GM12878 (cell line): ENCODE results near the gene GRIFIN. TPM values are rescaled to one million over a fixed set of nuclear protein-coding genes. Genes with fewer than 3 reads are reported as not detected.

Experiments
- ATAC-seq: fragments of 200-7000 bp; cut with Tn5 transposase; 3 replicates; pipeline ENCODE4 v1.9.1; 2020; ENCODE audit warnings: mild to moderate bottlenecking, moderate library complexity
- BruUV-seq: library from RNA; stranded (reverse); fragments of 400-500 nt; replicated peaks from 2 replicates; lab custom pipeline; 2021; lab: Mats Ljungman, UMichigan
- CTCF ChIA-PET: fragments of 300-600 bp; sonication (Branson Sonifier 250); formaldehyde crosslinking; extraction: SDS; loops from one replicate; lab custom pipeline; 2021; ENCODE audit warnings: inconsistent platforms; lab: Yijun Ruan, JAX
- POLR2A ChIA-PET: fragments of 350-600 bp; formaldehyde crosslinking; extraction: SDS; loops from one replicate; lab custom pipeline; 2021; ENCODE audit warnings: inconsistent platforms; lab: Charles Lee
- RAD21 ChIA-PET: fragments of 300-600 bp; sonication (Branson Sonifier 250); formaldehyde crosslinking; loops from one replicate; lab custom pipeline; 2023; ENCODE audit warnings: antibody characterized with exemption; ENCODE audit not compliant: unreplicated experiment; lab: Charles Lee
- SMC1A ChIA-PET: fragments of 300-600 bp; sonication (Branson Sonifier 250); formaldehyde crosslinking; loops from one replicate; lab custom pipeline; 2023; ENCODE audit not compliant: unreplicated experiment, uncharacterized antibody; lab: Charles Lee
- DNase-seq: peaks from one replicate; pipeline ENCODE4 v3.0.0-alpha.2; 2011; ENCODE audit warnings: low read depth, low spot score
- FAIRE-seq: peaks from 3 replicates; lab custom pipeline; 2011; peaks lifted over from hg19 to GRCh38; lab: Jason Lieb, UNC
- H2AFZ ChIP-seq: 2 replicates; pipeline ENCODE4 v1.6.0; 2011; ENCODE audit warnings: low read depth, low read length, control low read depth; ENCODE audit not compliant: control insufficient read depth
- H3K27ac ChIP-seq: 2 replicates; pipeline ENCODE4 v1.5.1; 2011; ENCODE audit warnings: control low read depth; ENCODE audit not compliant: control insufficient read depth, insufficient read depth
- H3K27me3 ChIP-seq, 2 experiments: replicated peaks in 1 of 2; 2 replicates each; pipeline versions ENCODE4 v1.6.0 to v1.6.1; 2011; ENCODE audit warnings: low read length in 1 of 2; ENCODE audit not compliant: control insufficient read depth in 2 of 2, insufficient read depth in 2 of 2
- H3K36me3 ChIP-seq, 2 experiments: 2 replicates each; pipeline ENCODE4 v1.5.1; 2011; ENCODE audit warnings: low read length in 1 of 2; ENCODE audit not compliant: control insufficient read depth in 2 of 2, insufficient read depth in 2 of 2
- H3K4me1 ChIP-seq: 2 replicates; pipeline ENCODE4 v1.6.1; 2011; ENCODE audit warnings: mild to moderate bottlenecking, low read length, moderate library complexity, mixed read lengths; ENCODE audit not compliant: control insufficient read depth, insufficient read depth
- H3K4me2 ChIP-seq: 2 replicates; pipeline ENCODE4 v1.6.0; 2011; ENCODE audit warnings: control low read depth; ENCODE audit not compliant: control insufficient read depth, insufficient read depth
- H3K4me3 ChIP-seq: fragments of 200-600 bp; sonication (generic); 2 replicates; pipeline ENCODE4 v1.5.1; 2016
- H3K79me2 ChIP-seq: 2 replicates; pipeline ENCODE4 v1.6.0; 2011; ENCODE audit warnings: low read length; ENCODE audit not compliant: control insufficient read depth, insufficient read depth
- H3K9ac ChIP-seq: 2 replicates; pipeline ENCODE4 v1.8.0; 2011; ENCODE audit warnings: low read length, control low read depth, mixed read lengths; ENCODE audit not compliant: control insufficient read depth, insufficient read depth
- H3K9me3 ChIP-seq: replicated peaks from 3 replicates; pipeline ENCODE4 v1.5.1; 2011; ENCODE audit warnings: mild to moderate bottlenecking, low read length; ENCODE audit not compliant: control insufficient read depth, insufficient read depth
- H4K20me1 ChIP-seq: 2 replicates; pipeline ENCODE4 v1.6.0; 2011; ENCODE audit not compliant: control insufficient read depth, insufficient read depth
- WGBS: methylation state at CpG from one replicate; pipeline ENCODE4 v1.1.6; 2016; ENCODE audit warnings: low lambda C conversion rate; ENCODE audit not compliant: insufficient replicate concordance, insufficient coverage; ENCODE audit errors: missing lambda C conversion rate; 5-methylcytosine and 5-hydroxymethylcytosine counted together
- in situ Hi-C: fragments of 300-500 bp; cut with MboI; formaldehyde crosslinking; loops from 9 replicates; pipeline ENCODE4 v1.14.3; 2018; ENCODE audit warnings: mixed read lengths
- intact Hi-C: fragments of 100-400 bp; cut with micrococcal nuclease; formaldehyde crosslinking; loops from one replicate; pipeline ENCODE4 v1.14.2; 2022; ENCODE audit not compliant: unreplicated experiment
- polyA plus RNA-seq, 11 experiments: library from polyadenylated mRNA; depleted of rRNA in 4 of 11; unstranded in 6 of 11; stranded (reverse) in 5 of 11; fragments of >200 nt; fragmentation: Nextera tagmentation in 4 of 11; fragmentation: Illumina TruSeq in 1 of 11; extraction: Ambion mirVana in 4 of 11; extraction: Trizol in 1 of 11; gene quantifications; 1 replicate in 1 of 11; 2 replicates in 10 of 11; pipeline versions ENCODE4 v1.2.1 to v1.2.3, GENCODE V29; 2011 to 2016; ENCODE audit warnings: inconsistent platforms in 2 of 11, missing spikeins in 2 of 11, low read depth in 1 of 11
- total RNA-seq, 4 experiments: library from RNA; depleted of rRNA in 3 of 4; stranded (reverse); fragments of >200 nt in 3 of 4; fragmentation: Illumina TruSeq in 1 of 4; extraction: Trizol in 1 of 4; gene quantifications; 2 replicates each; pipeline versions ENCODE4 v1.2.1 to v1.2.3, GENCODE V29; 2013 to 2021
- TF ChIP-seq, protein P1 (sequence below): IDR thresholded peaks from 2 replicates; pipeline ENCODE4 v1.6.1; 2012; ENCODE audit warnings: low read depth, low read length, improper control_type of control experiment
- TF ChIP-seq, protein P2 (sequence below): fragments of 450-650 bp; IDR thresholded peaks from 2 replicates; pipeline ENCODE4 v1.6.1; 2017; ENCODE audit warnings: mild to moderate bottlenecking, moderate library complexity

Gene GRIFIN
- total and polyA plus RNA-seq, 10 of the 15 experiments (the other 5 are each of a cell fraction or from before 2014, with no cell fraction given), result not detected

DNA sequence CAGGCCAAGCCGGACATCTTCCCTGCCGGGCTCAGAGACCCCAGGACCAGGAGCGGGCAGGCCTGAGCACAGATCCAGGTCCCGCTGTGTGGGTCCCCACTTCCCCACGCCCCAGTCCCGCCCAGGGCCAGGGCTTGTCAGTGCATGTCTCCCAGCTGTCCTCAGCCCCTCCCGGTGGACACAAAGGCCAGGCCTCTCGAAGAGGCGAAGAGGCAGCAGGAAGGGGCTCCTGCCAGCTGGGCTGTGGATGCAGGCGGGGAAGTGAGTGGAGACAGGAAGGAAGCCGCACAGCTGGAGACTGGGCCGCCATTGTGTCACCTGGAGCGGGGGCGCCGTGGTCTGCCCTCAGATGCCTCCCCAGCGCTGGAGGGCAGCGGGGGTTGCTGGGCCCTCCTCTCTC, 4.8 kb downstream of the GRIFIN start:
- RAD21 ChIA-PET, result interaction anchor here (1.7 to 3.7 kb wide), 2 partner anchors 19 to 123 kb away, joined by 6 to 42 read pairs; no protein-coding TSS in a partner anchor
- no peak overlapping the region for H2AFZ ChIP-seq
- no peaks in the 10 kb centered on the region for H3K4me1 ChIP-seq
- H3K79me2 ChIP-seq, result no peaks in the 10 kb centered on the region
- POLR2A ChIA-PET, result no interaction called here
- no peak overlapping the region for H3K4me2 ChIP-seq
- intact Hi-C loops, result no loop called here
- BruUV-seq, result no TSS peak
- H3K36me3 ChIP-seq, result no peaks in the 10 kb centered on the region
- in situ Hi-C loops, result no loop called here
- DNase-seq, result no peak
- TF ChIP-seq, protein P1, sequence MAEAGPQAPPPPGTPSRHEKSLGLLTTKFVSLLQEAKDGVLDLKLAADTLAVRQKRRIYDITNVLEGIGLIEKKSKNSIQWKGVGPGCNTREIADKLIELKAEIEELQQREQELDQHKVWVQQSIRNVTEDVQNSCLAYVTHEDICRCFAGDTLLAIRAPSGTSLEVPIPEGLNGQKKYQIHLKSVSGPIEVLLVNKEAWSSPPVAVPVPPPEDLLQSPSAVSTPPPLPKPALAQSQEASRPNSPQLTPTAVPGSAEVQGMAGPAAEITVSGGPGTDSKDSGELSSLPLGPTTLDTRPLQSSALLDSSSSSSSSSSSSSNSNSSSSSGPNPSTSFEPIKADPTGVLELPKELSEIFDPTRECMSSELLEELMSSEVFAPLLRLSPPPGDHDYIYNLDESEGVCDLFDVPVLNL, result no peak
- TF ChIP-seq, protein P2, sequence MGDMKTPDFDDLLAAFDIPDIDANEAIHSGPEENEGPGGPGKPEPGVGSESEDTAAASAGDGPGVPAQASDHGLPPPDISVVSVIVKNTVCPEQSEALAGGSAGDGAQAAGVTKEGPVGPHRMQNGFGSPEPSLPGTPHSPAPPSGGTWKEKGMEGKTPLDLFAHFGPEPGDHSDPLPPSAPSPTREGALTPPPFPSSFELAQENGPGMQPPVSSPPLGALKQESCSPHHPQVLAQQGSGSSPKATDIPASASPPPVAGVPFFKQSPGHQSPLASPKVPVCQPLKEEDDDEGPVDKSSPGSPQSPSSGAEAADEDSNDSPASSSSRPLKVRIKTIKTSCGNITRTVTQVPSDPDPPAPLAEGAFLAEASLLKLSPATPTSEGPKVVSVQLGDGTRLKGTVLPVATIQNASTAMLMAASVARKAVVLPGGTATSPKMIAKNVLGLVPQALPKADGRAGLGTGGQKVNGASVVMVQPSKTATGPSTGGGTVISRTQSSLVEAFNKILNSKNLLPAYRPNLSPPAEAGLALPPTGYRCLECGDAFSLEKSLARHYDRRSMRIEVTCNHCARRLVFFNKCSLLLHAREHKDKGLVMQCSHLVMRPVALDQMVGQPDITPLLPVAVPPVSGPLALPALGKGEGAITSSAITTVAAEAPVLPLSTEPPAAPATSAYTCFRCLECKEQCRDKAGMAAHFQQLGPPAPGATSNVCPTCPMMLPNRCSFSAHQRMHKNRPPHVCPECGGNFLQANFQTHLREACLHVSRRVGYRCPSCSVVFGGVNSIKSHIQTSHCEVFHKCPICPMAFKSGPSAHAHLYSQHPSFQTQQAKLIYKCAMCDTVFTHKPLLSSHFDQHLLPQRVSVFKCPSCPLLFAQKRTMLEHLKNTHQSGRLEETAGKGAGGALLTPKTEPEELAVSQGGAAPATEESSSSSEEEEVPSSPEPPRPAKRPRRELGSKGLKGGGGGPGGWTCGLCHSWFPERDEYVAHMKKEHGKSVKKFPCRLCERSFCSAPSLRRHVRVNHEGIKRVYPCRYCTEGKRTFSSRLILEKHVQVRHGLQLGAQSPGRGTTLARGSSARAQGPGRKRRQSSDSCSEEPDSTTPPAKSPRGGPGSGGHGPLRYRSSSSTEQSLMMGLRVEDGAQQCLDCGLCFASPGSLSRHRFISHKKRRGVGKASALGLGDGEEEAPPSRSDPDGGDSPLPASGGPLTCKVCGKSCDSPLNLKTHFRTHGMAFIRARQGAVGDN, result no peak
- FAIRE-seq, result no peak
- H3K27me3 ChIP-seq, result no peaks in the 10 kb centered on the region
- H3K4me3 ChIP-seq, result no peak overlapping the region
- CTCF ChIA-PET, result interaction anchor here (1.2 to 6.7 kb wide), 4 partner anchors 12 to 65 kb away, joined by 6 to 114 read pairs (median 13); no protein-coding TSS in a partner anchor
- H3K27ac ChIP-seq, result no peak overlapping the region
- WGBS, result 27% methylated on average over 17 of the region's 17 CpGs
- no peaks in the 10 kb centered on the region for H3K9me3 ChIP-seq
- SMC1A ChIA-PET, result interaction anchor here (1.5 to 1.8 kb wide), 2 partner anchors 20 to 117 kb away, joined by 3 to 6 read pairs; no protein-coding TSS in a partner anchor
- H4K20me1 ChIP-seq, result no peaks in the 10 kb centered on the region
- ATAC-seq, result no peak; the same call in 2 of the 3 replicates
- H3K9ac ChIP-seq, result no peak overlapping the region
